ENCODE measurements around the gene KCNB1.

DNA sequence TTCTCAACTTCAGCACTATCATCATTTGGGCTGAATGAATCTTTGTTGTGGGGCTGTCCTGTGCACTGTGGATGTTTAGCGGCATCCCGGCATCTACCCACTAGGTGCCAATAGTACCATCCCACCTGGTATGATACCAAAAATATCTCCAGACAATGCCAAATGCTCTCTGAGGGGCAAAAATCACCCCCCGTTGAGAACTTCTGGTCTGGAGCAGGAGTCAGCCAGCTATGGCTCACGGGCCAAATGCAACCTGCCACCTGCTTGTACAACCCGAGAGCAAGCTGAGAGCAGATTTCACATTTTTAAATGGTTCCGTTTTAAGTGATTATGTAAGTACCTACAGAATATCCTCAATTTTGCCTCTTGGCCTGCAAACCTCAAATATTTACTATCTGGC is 26.8 kb downstream of the KCNB1 start:
- no peak for TF ChIP-seq POLR2A (IDR thresholded peaks at IDR 0.05)
- TF ChIP-seq, protein P1, sequence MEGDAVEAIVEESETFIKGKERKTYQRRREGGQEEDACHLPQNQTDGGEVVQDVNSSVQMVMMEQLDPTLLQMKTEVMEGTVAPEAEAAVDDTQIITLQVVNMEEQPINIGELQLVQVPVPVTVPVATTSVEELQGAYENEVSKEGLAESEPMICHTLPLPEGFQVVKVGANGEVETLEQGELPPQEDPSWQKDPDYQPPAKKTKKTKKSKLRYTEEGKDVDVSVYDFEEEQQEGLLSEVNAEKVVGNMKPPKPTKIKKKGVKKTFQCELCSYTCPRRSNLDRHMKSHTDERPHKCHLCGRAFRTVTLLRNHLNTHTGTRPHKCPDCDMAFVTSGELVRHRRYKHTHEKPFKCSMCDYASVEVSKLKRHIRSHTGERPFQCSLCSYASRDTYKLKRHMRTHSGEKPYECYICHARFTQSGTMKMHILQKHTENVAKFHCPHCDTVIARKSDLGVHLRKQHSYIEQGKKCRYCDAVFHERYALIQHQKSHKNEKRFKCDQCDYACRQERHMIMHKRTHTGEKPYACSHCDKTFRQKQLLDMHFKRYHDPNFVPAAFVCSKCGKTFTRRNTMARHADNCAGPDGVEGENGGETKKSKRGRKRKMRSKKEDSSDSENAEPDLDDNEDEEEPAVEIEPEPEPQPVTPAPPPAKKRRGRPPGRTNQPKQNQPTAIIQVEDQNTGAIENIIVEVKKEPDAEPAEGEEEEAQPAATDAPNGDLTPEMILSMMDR (IDR thresholded peaks at IDR 0.05): no peak
- no peak for TF ChIP-seq POLR2AphosphoS5 (IDR thresholded peaks at IDR 0.05)

Measured in breast epithelium (tissue), 3 donors.